ENCODE results near the gene PRDM16.

The PRDM16 gene

DNA sequence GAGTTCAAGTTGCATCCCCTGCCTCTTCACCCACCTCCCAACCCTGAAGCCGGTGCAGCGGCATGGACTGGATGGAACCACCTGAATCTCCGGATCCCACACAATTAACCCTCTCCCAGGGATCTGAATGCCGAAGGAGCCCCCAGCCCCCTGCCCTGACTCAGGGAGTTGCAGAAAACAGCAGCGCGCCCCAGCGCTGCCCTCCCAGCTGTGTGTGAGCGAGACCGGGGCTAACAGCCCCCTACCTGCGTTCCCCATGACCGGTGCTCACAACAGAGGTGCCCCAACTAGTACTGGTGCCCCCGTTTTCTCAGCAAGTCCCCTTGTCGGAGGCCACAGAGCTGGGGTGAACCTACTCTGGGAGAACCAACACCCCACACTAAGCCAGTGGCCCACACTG is 136.8 kb downstream of the PRDM16 start:
- H3K27me3 ChIP-seq (ENCODE audit: control insufficient read depth, insufficient read depth, low read length), result no peaks in the 10 kb centered on the region
- H3K9me3 ChIP-seq (ENCODE audit: control insufficient read depth, insufficient read depth, low read length), result no peaks in the 10 kb centered on the region
- H3K9ac ChIP-seq (ENCODE audit: low read depth, low read length), result no peak overlapping the region
- H3K4me1 ChIP-seq (ENCODE audit: control insufficient read depth, insufficient read depth, low read length), result peaks cover 6% of the 10 kb centered on the region; the same call in 1 of the 2 replicates
- H3K4me3 ChIP-seq (ENCODE audit: low read depth, low read length), result no peak overlapping the region
- H3K27ac ChIP-seq (ENCODE audit: low read depth, low read length), result no peak overlapping the region
- H3K36me3 ChIP-seq (ENCODE audit: control insufficient read depth, insufficient read depth, low read length), result no peaks in the 10 kb centered on the region

DNA sequence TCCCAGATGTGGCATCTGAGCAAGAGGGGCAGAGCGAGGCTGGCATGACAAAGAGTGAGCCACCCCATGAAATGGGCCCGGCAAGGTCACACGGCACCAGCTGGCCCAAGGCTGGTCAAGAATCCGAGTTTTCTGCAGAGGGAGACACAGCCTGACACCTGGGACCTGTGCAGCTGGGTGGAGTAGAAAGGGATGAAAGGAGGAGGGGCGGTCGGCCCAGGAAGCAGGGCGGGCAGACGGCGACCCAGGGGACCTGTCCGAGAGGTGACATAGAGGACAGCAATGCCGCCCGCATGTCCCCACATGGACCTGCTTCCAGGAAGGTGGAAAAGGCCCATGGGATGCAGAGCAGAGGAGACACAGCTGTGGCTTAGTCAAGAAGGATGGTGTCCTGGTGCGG is 137.7 kb downstream of the PRDM16 start:
- Histone ChIP-seq H3K9me3 (ENCODE audit: control insufficient read depth, insufficient read depth, low read length) (no peaks in the 10 kb centered on the region), H3K9ac (ENCODE audit: low read depth, low read length) (no peak overlapping the region), H3K27me3 (ENCODE audit: control insufficient read depth, insufficient read depth, low read length) (no peaks in the 10 kb centered on the region), H3K27ac (ENCODE audit: low read depth, low read length) (no peak overlapping the region), H3K4me1 (ENCODE audit: control insufficient read depth, insufficient read depth, low read length) (peaks cover 6% of the 10 kb centered on the region; the same call in 1 of the 2 replicates), H3K36me3 (ENCODE audit: control insufficient read depth, insufficient read depth, low read length) (no peaks in the 10 kb centered on the region), H3K4me3 (ENCODE audit: low read depth, low read length) (no peak overlapping the region)

DNA sequence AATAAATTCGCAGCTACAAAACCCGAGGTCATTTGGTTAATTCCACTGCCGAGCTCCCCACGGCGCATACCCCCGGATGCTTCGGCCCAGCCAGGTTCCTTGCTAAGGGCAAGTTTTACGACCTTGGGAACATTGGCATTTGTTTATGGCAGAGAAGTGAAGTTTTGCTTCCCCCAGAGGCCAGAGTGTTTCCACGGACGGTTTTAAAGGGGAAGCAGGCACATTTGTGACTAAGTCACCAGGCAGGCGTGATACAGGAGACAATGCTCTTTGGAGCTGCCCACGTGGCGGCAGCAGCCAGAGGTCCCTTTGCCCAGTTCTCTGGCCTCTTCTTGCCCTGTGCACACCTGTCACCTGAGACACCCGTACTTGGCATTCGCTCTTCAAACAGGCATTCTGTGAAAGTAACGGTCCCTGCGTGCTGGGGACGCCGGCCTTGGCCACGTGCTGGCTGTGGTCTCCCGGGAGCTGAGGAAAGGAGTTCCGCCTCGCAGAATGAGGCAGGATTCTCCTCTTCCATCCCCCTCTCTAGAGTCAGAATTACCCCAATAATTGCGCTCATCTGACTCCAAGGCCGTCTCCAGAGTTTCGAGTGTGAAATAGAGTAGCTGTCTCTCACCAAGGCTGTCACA is 138.3 kb downstream of the PRDM16 start:
- H3K4me1 ChIP-seq (ENCODE audit: control insufficient read depth, insufficient read depth, low read length), result peaks cover 6% of the 10 kb centered on the region; the same call in 1 of the 2 replicates
- H3K9ac ChIP-seq (ENCODE audit: low read depth, low read length), result no peak overlapping the region
- no peaks in the 10 kb centered on the region for H3K9me3 ChIP-seq (ENCODE audit: control insufficient read depth, insufficient read depth, low read length)
- no peaks in the 10 kb centered on the region for H3K27me3 ChIP-seq (ENCODE audit: control insufficient read depth, insufficient read depth, low read length)
- no peak overlapping the region for H3K27ac ChIP-seq (ENCODE audit: low read depth, low read length)
- H3K4me3 ChIP-seq (ENCODE audit: low read depth, low read length), result no peak overlapping the region
- H3K36me3 ChIP-seq (ENCODE audit: control insufficient read depth, insufficient read depth, low read length), result no peaks in the 10 kb centered on the region

DNA sequence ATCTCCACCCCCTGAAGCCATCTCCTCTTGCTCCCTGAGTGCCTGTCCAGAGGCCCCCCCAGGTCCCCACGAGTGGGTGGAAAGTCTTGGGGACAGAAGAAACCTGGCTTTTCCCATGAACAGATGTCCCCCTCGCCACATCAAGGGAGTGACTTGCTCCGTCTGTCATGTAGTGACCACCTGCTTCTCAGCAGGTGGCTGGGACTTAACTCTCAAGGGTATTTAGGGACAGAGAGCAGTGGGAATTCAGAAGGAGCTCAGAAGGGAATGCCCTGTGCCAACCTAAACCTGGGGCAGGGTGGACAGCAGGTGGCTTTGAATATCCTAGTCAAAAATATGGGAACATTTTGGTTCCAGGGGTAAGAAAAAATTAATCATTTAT is 139.8 kb downstream of the PRDM16 start:
- Histone ChIP-seq H3K4me1 (ENCODE audit: control insufficient read depth, insufficient read depth, low read length) (peaks cover 6% of the 10 kb centered on the region; the same call in 1 of the 2 replicates), H3K27me3 (ENCODE audit: control insufficient read depth, insufficient read depth, low read length) (no peaks in the 10 kb centered on the region), H3K9me3 (ENCODE audit: control insufficient read depth, insufficient read depth, low read length) (no peaks in the 10 kb centered on the region), H3K9ac (ENCODE audit: low read depth, low read length) (no peak overlapping the region), H3K4me3 (ENCODE audit: low read depth, low read length) (no peak overlapping the region), H3K36me3 (ENCODE audit: control insufficient read depth, insufficient read depth, low read length) (no peaks in the 10 kb centered on the region), H3K27ac (ENCODE audit: low read depth, low read length) (no peak overlapping the region)

DNA sequence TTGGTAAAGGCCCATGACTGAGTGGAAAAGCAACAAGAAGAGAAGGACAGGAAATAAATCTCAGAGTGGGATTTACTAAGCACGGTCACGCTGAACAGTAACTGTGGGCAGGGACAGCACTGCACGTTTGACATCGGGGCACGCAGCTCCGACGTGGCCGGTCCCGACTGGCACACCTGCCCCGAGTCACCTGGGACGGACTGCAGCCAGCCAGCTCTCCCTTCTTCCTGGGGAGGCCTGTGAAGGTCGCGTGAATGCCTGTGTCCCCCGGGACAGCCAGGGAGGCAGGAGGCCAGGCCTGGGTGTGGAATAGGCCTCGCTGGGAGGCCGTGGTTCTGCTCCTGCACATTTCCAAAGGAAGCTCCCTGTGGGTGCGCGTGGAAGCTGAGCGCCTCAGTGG is 140.2 kb downstream of the PRDM16 start:
- Histone ChIP-seq H3K4me1 (ENCODE audit: control insufficient read depth, insufficient read depth, low read length) (peaks cover 6% of the 10 kb centered on the region; the same call in 1 of the 2 replicates), H3K27me3 (ENCODE audit: control insufficient read depth, insufficient read depth, low read length) (no peaks in the 10 kb centered on the region), H3K36me3 (ENCODE audit: control insufficient read depth, insufficient read depth, low read length) (no peaks in the 10 kb centered on the region), H3K4me3 (ENCODE audit: low read depth, low read length) (no peak overlapping the region), H3K9me3 (ENCODE audit: control insufficient read depth, insufficient read depth, low read length) (no peaks in the 10 kb centered on the region), H3K9ac (ENCODE audit: low read depth, low read length) (no peak overlapping the region), H3K27ac (ENCODE audit: low read depth, low read length) (no peak overlapping the region)

DNA sequence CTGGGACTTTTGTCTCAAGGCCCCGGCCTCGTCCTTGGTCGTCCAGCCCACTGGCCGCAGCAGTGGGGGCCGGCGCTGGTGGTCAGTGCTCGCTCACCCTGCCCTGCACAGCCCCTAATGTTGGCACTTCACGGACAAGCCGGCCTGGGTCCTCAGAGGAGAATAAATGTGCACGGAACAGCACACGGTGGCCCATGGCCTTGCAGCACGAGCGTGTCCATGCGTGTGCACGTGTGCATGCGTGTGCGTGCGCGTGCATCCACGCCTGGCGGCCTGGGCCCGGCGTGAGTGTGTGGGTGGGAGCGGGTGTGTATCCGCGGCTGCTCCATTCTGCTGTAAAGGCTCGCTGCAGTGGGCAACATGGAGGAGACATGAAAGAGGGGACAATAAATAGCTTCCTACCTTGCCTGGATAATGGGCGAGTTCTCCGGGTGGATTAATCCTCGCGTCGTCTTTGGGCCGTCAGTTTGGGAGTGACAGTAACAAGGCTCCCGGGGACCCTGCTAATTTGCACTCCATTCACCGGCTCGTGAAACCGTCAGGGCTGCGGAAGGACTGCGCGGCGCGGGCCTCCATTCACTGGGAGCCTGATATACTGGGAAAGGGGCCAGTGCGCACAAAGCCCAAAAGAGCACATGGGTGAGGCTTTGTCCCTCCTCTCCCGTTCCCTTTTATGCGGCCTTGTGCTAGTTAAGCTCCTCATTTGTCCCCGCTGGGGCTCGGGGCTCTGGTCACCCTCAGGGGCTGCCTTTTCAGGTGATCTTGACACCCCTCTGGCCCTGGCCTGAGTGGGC is 142.8 kb downstream of the PRDM16 start:
- no peak overlapping the region for H3K4me3 ChIP-seq (ENCODE audit: low read depth, low read length)
- H3K4me1 ChIP-seq (ENCODE audit: control insufficient read depth, insufficient read depth, low read length), result no peaks in the 10 kb centered on the region
- no peaks in the 10 kb centered on the region for H3K9me3 ChIP-seq (ENCODE audit: control insufficient read depth, insufficient read depth, low read length)
- no peak overlapping the region for H3K27ac ChIP-seq (ENCODE audit: low read depth, low read length)
- no peak overlapping the region for H3K9ac ChIP-seq (ENCODE audit: low read depth, low read length)
- H3K36me3 ChIP-seq (ENCODE audit: control insufficient read depth, insufficient read depth, low read length), result no peaks in the 10 kb centered on the region
- H3K27me3 ChIP-seq (ENCODE audit: control insufficient read depth, insufficient read depth, low read length), result no peaks in the 10 kb centered on the region

DNA sequence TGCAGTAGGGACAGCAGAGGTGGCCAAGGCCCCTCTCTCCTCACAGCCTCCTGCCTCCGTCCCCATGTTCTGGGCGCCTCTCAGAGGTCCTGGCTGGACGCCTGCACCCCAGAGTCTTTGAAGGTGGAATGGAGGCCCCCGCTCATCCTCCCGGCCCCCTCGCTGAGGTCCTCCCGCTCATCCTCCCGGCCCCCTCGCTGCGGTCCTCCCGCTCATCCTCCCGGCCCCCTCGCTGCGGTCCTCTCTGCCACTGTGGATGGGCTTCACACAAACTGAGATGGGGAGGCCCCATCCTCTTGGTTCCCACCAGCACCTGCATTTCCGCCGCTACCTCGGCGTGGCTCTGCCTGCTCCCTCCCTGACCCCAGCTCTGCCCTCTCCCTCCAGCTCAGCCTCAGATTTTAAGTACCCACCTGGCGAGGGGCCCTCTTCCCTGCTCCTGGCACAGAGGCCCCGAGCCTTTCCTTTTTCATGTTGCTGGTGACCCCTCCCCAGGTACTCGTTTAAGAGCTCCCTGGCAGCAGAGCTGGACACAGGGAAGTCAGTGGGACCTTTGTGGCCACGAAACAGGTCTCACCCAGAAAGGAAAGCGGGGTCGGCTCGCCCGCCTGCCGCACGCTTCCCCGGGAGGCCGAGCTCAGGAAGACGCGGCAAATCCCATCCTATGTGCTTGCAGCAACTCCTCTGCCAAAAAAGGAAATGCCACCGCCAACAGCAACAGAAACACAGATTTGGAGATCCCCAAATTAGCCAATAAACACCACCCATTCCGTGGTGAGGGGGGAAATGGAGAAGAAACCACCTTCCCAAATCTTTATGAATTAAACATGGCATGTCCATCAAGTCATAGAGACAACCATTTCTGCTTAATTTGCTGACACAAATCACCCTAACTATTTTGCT is 143.7 kb downstream of the PRDM16 start:
- Histone ChIP-seq H3K9ac (ENCODE audit: low read depth, low read length) (no peak overlapping the region), H3K4me3 (ENCODE audit: low read depth, low read length) (no peak overlapping the region), H3K27ac (ENCODE audit: low read depth, low read length) (no peak overlapping the region), H3K4me1 (ENCODE audit: control insufficient read depth, insufficient read depth, low read length) (no peaks in the 10 kb centered on the region), H3K27me3 (ENCODE audit: control insufficient read depth, insufficient read depth, low read length) (no peaks in the 10 kb centered on the region), H3K36me3 (ENCODE audit: control insufficient read depth, insufficient read depth, low read length) (no peaks in the 10 kb centered on the region), H3K9me3 (ENCODE audit: control insufficient read depth, insufficient read depth, low read length) (no peaks in the 10 kb centered on the region)

DNA sequence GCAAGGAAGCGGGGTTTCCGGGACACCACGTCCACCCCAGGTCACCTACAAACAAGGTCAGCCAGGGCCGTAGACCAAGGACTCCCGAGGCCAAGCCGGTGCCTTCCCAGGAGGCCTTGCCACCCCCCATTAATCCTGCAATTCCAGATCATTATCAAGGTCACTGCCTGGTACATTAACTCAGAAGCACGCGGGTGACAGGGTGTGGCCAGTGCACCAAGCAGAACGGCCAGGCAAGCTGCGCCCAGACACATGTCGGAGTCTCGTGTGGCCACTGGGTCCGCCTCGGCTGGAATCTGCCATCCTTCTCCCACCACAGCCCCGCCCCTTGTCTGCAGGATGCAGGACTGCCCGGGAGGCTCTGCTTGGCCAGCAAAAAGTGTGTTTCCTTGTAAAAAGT is 144.7 kb downstream of the PRDM16 start:
- Histone ChIP-seq H3K4me3 (ENCODE audit: low read depth, low read length) (no peak overlapping the region), H3K36me3 (ENCODE audit: control insufficient read depth, insufficient read depth, low read length) (no peaks in the 10 kb centered on the region), H3K9me3 (ENCODE audit: control insufficient read depth, insufficient read depth, low read length) (no peaks in the 10 kb centered on the region), H3K9ac (ENCODE audit: low read depth, low read length) (no peak overlapping the region), H3K27ac (ENCODE audit: low read depth, low read length) (no peak overlapping the region), H3K27me3 (ENCODE audit: control insufficient read depth, insufficient read depth, low read length) (no peaks in the 10 kb centered on the region), H3K4me1 (ENCODE audit: control insufficient read depth, insufficient read depth, low read length) (no peaks in the 10 kb centered on the region)

DNA sequence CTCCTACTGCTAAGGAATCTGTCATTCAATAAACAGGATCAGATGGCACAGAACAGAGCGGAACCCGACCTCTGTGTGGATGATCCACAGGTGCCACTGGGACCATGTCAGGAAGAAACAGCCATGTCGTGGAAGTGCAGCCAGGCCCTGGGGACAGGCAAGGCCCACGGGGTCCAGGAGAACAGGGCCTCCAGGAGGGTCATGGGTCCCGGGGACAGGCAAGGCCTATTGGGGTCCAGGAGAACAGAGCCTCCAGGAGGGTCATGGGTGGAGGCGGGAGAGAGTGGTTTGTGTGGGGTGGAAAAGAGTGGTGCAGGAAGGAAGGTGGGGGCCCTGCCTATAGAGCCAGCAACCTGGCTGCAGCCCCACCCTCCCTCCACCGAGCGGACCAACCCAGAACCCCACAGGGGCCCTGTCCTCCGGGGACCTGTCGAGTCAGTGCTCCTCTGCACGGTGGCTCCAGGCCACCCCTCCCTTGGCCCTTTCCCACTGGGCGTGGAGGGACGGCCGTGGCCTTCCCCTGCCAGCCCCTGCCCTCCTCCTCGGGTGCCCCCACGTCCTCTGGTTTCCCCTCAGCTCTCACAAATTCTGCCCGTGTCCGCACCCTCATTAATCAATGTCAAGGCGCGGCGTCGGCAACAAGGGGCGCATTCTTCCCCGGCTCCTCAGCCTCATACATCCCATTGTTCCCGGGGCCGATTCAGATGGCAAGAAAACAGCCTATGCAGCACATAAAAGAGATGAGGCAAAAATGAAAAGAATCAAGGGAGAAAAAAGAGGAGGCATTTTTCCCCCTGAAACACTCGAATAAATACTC is 146.4 kb downstream of the PRDM16 start:
- H3K27ac ChIP-seq (ENCODE audit: low read depth, low read length), result no peak overlapping the region
- no peak overlapping the region for H3K9ac ChIP-seq (ENCODE audit: low read depth, low read length)
- H3K36me3 ChIP-seq (ENCODE audit: control insufficient read depth, insufficient read depth, low read length), result no peaks in the 10 kb centered on the region
- H3K4me1 ChIP-seq (ENCODE audit: control insufficient read depth, insufficient read depth, low read length), result no peaks in the 10 kb centered on the region
- no peaks in the 10 kb centered on the region for H3K27me3 ChIP-seq (ENCODE audit: control insufficient read depth, insufficient read depth, low read length)
- no peaks in the 10 kb centered on the region for H3K9me3 ChIP-seq (ENCODE audit: control insufficient read depth, insufficient read depth, low read length)
- no peak overlapping the region for H3K4me3 ChIP-seq (ENCODE audit: low read depth, low read length)

DNA sequence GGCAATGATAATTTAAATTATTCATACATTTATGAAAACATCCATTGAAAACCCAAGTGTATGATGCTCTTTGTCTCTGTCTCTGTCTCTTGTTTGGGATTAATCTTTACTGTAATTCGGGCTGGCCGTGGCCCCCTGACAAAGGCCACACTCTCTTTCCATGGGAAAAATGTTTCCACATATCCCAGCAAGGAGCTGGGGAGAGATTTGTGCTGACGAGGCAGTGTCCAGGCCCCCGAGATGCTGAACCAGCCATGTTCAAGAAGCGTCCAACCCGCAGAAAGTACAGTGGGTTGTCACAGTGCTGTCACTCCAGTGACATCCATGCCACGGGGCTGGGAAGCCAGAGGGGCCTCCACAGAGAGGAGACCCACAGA is 147.0 kb downstream of the PRDM16 start:
- Histone ChIP-seq H3K9ac (ENCODE audit: low read depth, low read length) (no peak overlapping the region), H3K27ac (ENCODE audit: low read depth, low read length) (no peak overlapping the region), H3K9me3 (ENCODE audit: control insufficient read depth, insufficient read depth, low read length) (no peaks in the 10 kb centered on the region), H3K27me3 (ENCODE audit: control insufficient read depth, insufficient read depth, low read length) (no peaks in the 10 kb centered on the region), H3K4me3 (ENCODE audit: low read depth, low read length) (no peak overlapping the region), H3K4me1 (ENCODE audit: control insufficient read depth, insufficient read depth, low read length) (no peaks in the 10 kb centered on the region), H3K36me3 (ENCODE audit: control insufficient read depth, insufficient read depth, low read length) (no peaks in the 10 kb centered on the region)
